GM21576 (cell line): Measurements from ENCODE around the gene CXCL16.
"Not testable (repeated sequence)": the region's sequence is repeated elsewhere in the genome, so short reads cannot be mapped to it uniquely, and the experiment has no call there.

Source experiments
- ATAC-seq: cut with Tn5 transposase; IDR thresholded peaks from one replicate; pipeline ENCODE4 v1.9.1; 2021; ENCODE audit warnings: mild to moderate bottlenecking, moderate library complexity; ENCODE audit not compliant: unreplicated experiment

Gene CXCL16

DNA sequence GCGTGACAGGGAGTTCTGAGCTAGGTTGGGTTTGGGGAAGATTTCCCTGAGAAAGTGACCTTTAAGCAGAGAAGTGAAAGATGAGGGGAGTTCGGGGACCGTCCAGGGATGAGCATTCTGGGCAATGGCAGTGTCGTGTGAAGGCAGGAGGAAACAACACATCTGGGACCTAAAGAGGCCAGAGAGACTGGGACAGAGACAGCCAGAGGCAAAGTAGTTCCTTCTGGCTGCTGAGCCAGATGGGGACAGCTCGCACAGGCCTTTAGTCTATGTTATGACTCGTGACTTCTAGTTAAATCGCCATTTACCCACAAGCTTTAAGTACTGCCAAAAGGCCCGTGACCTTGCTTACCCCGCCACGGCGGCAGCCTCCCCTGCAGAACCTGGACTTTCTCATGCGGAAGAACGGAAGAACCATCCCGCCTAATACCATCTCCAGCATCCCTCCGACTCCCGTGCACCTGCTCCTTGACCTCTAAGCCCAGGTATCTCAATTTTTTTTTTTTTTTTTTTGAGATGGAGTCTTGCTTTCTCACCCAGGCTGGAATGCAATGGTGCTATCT, 17.0 kb downstream of the CXCL16 start:
- no peak for ATAC-seq

DNA sequence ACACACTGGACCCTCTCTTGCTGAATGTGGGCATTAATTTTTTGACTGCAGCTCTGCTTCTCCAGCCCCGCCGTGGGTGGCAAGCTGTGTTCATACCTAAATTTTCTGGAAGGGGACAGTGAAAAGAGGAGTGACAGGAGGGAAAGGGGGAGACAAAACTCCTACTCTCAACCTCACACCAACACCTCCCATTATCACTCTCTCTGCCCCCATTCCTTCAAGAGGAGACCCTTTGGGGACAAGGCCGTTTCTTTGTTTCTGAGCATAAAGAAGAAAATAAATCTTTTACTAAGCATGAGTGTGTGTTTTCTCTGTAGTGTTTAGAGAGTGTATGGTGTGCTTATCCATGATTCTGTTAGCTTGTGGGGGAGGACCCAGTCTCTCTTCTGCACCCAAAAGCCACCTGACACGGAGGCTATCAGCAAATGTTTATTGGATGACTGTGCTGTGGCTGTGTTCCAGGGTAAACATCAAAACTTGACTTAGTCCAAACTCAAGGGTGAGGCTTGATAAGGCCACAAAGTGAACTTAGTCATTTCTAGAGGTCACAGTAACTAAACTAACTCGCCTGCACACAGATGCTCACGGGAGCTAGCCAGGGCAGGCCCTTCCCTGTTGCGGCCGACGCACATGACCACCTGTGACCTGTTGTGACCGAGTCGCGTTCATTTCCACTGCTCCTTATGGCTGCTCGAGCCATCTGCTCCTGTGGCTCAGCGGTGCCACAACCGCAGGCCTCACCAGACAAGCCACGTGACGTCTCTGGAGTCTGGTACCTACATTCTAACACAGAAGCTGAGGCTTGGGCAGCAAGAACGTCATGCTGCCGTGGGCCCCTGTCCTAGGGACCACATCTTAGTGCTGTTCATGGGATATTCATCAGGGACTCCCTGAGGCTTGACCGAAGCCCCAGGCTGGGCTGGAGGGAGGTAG, 18.3 kb downstream of the CXCL16 start:
- no peak for ATAC-seq

DNA sequence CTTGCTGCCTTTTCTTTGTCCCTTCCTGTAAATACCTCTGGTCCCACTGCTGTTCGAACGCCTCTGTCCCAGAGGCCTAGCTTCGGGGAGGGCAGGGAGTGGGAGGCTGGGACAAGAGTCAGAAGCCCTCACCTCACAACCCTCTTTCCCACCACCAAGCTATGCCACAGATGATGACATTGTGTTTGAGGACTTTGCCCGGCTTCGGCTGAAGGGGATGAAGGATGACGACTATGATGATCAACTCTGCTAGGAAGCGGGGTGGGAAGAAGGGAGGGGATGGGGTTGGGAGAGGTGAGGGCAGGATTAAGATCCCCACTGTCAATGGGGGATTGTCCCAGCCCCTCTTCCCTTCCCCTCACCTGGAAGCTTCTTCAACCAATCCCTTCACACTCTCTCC, 18.9 kb downstream of the CXCL16 start:
- no peak for ATAC-seq

DNA sequence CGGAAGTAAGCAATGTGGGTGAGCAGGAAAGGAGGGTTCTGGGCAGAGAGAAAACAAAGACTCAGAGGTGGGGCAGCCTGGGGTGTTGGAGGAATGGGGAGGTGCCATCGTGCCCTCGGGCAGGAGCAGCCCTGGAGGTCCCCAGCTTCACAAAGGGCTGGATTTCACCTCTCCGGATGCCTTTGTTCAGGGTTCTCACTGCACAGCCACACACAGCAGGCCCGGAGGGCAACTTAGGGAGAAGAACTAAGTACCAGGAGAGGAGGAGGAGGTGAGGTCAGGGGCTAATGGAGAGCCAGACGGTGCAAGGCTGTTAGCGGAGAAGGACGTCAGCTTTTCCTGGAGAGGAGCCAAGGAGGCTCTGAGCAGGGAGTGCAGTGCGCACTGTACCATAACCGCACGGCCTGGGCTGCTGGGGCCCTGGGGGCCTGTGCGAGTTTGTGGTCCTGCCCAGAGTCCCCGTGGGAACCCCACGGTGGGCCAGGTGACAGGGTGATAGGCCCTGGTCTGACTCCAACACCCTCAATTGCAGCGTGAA, 20.0 kb downstream of the CXCL16 start:
- ATAC-seq = no peak

DNA sequence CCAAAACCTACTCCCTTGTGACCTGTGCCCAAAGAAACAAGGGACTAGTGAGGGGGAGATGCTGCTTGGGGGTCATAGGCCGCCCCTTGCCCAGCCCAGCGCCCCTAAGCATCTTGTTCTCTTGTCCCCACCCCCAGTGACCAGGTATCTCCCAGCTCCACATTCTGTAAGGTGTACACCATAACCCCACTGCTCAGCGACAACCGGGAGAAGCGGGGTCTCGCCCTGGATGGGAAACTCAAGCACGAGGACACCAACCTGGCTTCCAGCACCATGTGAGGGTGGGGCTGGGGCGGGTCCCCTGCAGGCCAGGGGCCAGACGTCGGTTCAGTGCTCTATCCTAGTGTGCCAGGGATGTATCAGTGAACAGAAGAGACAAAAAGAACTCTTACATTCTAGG, 20.6 kb downstream of the CXCL16 start:
- ATAC-seq = no peak

DNA sequence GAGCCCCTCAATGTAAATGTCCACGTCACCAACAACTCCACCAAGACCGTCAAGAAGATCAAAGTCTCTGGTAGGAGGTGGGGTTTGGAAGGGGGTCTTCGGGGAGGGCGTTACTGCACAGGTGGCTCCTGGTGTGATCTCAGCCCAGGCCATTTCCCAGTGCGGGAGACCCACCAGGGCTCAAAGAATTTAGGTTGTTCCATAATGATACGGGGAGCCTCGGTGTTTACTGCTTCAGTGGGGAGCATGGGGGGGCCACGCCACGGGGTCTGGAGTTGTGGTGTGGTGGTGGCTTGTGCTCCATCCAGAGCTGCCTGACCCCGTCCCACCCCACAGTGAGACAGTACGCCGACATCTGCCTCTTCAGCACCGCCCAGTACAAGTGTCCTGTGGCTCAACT, 21.5 kb downstream of the CXCL16 start:
- no peak for ATAC-seq

DNA sequence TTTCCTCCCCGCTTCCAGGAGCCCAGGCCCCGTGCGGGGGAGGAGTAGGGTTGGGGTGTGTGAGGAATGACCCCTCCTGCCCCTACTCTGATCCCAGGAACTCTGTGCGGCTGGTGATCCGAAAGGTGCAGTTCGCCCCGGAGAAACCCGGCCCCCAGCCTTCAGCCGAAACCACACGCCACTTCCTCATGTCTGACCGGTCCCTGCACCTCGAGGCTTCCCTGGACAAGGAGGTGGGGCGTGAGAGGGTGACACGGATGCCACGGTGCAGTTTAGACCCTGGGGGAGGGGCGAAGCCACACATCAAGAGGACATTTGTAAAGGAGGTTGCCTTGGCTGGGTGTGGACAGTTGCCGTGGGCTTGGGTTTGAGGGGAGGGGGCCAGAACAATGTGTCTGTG, 21.9 kb downstream of the CXCL16 start:
- no peak for ATAC-seq

DNA sequence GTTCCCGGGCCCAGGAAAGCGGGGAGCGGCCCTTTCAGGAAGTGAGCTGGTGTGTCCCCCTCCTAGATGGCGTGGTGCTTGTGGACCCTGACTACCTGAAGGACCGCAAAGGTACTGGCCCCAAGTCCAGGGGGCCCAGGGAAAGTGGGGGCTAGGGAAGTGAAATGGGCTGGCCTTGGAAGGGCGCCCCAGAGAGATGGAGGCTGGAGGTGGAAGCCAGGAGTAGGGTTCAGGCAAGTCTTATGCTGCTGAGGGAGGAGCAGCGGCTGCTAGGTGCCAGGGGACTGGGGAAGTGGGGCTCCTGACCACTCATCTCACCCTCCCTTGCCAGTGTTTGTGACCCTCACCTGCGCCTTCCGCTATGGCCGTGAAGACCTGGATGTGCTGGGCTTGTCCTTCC, 23.6 kb downstream of the CXCL16 start:
- no peak for ATAC-seq

DNA sequence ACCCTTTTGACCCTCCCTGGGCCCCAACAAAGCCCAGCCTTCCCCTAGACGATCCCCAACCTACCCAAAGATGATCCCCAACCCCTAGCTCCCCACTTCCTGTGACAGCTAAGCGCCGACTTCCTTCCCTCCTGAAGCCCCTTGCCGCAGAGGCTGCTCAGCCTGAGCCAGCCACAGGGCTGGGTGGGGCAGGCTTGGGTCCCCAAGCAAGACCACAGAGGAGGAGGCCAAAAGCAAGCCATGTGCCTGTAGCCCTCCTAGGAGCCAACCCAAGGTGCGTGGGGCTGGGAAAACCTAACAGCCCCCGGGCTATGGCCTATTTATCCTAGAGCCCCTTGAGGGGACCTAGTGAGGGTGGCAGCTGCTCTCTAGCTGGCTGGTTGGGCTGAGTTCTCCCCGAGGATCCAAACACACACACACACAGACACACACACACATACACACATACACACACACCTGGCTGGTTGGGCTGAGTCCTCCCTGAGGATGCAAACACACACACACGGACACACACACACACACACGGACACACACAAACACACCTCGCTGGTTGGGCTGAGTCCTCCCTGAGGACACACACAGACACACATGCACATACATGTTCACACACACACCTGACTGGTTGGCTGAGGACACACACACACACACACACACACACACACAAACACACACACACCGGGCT, 24.5 kb downstream of the CXCL16 start:
- ATAC-seq = no peak

DNA sequence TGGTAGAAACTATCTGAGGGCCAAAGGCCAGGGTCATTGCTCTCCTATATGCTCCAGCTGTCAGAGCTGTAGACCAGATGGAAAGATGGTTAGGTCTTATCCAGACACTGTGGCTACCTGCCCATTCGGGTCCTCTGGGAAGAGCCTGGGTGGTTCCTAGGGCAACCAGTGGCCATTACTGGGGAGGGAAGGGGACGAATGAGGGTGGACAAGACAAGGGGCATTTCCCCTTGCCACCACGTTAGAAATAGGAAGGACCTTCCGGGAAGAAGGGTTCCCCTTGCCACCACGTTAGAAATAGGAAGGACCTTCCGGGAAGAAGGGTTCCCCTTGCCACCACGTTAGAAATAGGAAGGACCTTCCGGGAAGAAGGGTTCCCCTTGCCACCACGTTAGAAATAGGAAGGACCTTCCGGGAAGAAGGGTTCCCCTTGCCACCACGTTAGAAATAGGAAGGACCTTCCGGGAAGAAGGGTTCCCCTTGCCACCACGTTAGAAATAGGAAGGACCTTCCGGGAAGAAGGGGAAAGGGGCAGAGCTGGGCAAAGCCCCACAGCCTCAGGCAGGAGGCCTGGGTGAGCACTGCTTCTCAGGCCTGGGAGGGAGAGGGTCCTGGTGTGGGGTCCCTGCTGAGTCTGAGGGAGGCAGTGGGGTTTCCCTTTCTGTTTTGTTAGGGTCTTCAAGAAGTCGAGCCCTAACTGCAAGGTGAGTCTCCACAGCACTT, 25.2 kb downstream of the CXCL16 start:
- ATAC-seq = not testable (repeated sequence)

DNA sequence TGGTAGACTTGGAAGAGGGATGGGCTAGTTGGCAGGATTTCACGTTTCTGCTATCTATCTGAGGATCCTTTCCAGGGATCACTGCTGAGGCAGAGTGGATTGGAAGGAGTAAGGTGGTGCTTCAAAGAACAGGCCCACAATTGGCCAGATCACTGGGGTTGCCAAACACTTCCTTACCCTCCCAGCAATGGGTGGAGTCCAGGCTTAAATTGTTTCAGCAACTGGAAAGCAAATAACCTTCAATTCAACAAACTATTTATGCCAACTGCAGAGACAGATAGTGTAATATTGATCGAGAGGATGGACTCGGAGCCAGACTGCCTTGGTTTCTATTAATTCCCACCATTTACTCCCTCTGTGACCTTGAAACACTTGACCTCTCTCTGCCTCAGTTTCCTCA, 27.2 kb downstream of the CXCL16 start:
- ATAC-seq = no peak

DNA sequence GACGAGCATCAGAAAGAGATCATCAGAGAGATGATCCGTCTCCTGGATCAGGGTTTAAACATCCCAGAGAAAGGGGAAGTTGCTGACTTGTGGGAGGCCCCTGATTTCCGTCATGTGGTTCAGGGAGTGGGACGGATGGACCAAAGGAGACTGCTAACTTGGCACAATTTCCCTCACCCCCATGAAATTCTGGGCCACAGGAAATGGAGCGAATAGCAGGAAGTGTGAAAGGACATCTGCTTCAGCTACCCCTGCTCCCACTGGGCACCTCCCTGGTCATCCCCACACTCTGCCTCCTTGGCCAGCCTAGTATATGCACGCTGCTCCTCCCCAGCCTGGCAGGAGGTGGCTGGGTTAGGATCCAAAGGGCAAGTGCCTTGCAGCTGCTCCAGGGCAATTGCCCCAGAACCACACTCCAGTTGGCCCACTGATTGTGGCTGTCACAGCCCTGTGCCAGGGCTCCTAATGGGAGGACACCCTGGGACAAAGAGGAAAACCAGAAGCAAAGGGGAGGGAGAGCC, 28.0 kb downstream of the CXCL16 start:
- ATAC-seq = no peak

DNA sequence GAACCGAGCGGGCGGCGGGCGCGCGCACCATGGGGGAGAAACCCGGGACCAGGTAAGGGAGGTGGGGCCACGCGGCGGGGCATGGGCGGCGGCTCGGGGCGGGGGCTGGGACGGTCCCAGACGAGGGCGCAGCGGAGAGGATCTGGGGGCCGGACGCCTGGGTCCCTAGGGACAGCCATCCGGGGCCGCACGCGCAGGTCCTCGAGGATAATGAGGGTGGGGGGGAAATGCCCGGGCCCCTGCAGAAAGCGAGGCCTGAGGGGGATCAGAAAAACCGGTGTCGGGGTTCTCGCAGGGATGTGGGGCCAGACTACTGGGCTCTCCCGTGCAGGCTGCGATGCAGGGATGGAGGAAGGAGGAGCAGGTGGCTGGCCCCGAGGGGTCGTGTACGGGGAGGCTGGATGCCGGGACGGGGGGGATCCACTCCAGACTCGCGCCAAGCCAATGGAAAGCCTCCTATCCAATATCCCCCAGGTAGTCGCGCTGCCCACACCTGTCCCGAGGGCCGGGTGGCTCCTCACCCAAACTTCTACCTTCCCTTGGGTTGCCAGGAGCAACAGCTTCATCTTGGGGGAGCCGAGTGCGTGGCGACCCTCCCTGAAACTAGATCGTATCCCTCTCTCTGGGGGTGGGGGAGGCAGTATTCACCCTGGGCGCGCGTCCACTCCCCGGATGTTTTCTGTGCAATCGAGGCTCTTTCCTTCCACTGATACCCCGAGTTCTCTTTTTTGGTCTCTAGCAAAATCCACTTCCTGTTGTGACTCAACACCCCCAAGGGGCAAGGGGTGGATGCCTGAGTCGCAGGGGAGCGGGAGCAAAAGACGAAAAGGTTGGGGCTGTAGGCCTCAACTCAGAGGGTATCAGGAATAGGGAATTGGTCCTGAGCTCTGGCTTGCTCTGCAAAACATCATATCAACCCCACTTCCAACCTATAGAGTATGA, 28.8 kb downstream of the CXCL16 start:
- ATAC-seq = peak; percentile 1

DNA sequence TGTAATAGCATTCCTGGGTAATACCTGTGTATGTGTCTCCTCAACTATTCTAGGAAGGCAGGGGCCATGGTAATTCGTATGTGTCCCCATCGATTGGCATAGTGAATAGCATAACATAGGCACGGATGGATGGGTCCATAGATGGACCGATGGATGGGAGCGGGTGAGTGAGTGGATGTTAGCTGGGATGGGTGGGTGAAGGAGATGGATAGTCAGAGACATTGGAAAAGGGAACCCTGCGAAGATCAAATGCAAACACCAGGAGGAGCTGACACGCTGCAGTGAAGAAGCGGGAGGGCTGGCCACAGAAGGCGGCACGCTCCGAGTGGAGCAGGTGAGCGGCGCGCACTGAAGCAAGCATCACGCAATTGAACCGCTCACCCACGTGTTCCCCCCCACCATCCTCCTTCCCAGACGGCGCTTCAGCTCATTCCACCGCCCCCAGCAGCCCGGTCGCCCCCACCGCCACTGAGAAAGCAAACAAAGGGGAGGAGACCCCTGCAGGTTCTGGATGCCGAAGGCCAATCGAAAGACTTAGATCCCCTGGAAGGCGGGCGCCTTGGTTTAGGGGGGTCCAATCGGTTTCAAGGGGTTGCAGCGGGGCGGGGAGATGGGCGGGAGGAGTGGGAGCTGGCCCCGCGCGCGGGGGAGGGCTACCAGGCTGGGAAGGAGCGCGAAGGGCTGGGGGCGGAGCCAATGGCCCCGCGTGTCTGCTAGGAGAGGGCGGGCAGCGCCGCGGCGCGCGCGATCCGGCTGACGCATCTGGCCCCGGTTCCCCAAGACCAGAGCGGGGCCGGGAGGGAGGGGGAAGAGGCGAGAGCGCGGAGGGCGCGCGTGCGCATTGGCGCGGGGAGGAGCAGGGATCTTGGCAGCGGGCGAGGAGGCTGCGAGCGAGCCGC, 29.7 kb downstream of the CXCL16 start, which contains the start of gene ARRB2:
Gene ARRB2, plus strand, starts transcription at position 839 of the 899 bp plus-strand sequence. CDS start 90 bp downstream, outside the sequence.
- ATAC-seq = peak; percentile 74

DNA sequence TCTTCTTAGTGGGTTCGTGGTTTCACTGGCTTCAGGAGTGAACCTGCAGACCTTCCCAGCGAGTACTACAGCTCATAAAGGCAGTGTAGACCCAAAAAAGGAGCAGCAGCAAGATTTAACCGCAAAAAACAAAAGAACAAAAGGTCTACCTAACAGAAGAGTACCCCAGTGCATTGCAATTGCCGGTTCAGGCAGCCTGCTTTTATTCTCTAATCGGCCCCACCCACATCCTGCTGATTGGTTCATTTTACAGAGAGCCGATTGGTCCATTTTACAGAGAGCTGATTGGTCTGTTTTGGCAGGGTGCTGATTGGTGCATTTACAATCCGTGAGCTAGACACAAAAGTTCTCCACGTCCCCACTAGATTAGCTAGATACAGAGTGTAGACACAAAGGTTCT, 31.3 kb downstream of the CXCL16 start:
- no peak for ATAC-seq

DNA sequence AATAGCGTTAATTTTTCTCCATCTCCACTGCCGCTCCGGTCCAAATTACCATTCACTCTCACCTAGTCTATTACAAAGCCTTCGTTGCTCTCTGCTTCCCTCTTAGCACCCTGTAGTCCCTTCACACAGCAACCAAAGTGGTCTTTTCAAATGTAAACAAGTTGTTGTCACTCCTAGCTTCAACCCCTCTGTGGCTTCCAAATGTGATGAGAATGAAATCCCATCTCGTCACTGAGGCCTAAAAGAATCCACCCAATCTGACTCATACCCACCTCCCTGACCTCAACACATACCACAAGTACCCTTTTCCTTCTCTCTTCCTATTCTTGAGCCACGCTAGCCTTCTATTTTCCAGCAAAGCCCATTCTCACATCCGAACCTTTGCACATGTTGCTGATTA, 33.6 kb downstream of the CXCL16 start:
- ATAC-seq = no peak

DNA sequence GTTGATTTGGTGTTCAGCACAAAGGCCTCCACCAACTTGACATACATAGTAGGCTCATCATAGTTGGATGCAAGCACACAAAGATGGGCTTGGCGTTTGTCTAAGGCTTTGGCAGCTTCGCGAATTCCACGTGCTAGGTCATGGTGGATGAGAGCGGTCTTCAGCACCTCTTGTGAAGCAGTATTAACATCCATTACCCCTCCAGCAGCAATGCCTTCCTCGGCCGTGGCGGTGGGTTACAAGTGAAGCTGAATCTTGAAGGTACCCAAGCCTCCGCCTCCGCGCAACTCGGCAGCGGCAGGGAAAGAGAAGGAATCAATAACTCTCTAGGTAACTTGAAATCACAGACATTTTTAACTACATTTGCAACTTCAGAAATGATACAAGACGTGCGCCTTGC, 34.7 kb downstream of the CXCL16 start:
- no peak for ATAC-seq

DNA sequence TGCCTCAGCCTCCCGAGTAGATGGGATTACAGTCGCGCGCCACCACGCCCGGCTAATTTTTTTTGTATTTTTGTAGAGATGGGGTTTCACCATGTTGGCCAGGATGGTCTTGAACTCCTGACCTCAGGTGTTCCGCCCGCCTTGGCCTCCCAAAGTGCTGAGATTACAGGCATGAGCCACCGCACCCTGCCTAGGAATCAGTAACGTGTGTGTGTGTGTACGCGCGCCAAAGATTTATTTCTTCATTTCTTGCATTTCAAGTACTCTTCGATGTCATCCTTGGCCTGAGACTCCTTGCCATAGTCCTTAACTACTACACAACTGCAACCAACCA, 35.2 kb downstream of the CXCL16 start:
- ATAC-seq = not testable (repeated sequence)

DNA sequence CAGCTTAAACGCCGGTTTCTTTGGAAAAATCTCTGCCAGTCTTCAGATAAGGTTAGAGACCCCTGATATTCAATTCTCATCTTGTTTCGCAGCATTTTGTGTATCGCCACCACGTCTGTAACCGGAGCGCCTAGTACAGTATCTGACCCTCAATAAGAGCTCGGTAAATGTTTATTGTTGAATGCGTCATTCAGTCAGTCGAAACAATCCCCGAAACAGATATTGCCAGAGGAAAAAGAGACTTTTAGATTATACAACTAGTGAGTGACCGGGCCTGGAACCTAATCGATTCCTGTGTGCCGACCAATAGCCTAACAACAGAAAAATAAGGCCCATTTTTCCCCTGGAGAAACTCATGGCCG, 36.4 kb downstream of the CXCL16 start:
- ATAC-seq = no peak
